SK-N-SH (cell line): Measurements from ENCODE around the gene TMOD3. TPM values are rescaled to one million over a fixed set of nuclear protein-coding genes. Genes with fewer than 3 reads are reported as not detected.

Source experiments
- CTCF ChIA-PET: fragments of 300-600, 350-600 bp; formaldehyde crosslinking; extraction: SDS; loops from one replicate; lab custom pipeline; 2021; lab: Yijun Ruan, JAX
- POLR2A ChIA-PET: fragments of 350-600 bp; sonication (Branson Sonifier 250); formaldehyde crosslinking; extraction: SDS; loops from one replicate; lab custom pipeline; 2020; ENCODE audit warnings: antibody characterized with exemption, inconsistent platforms; lab: Yijun Ruan, JAX
- DNase-seq: peaks from one replicate; pipeline ENCODE4 v3.0.0; 2012
- H2AFZ ChIP-seq: fragments of 200-600 bp; sonication (generic); 2 replicates; pipeline ENCODE4 v1.8.1; 2016; ENCODE audit warnings: antibody characterized with exemption, mild to moderate bottlenecking, low read depth
- H3F3A ChIP-seq: fragments of 200-600 bp; sonication (generic); replicated peaks from 2 replicates; pipeline ENCODE3; 2016; ENCODE audit warnings: antibody characterized with exemption, mild to moderate bottlenecking; ENCODE audit not compliant: insufficient read depth
- H3K27ac ChIP-seq, 2 experiments: fragments of 200-500 bp in 1 of 2; fragments of 200-600 bp in 1 of 2; sonication (Bioruptor generic) in 1 of 2; sonication (generic), shearing (Covaris generic) in 1 of 2; 2 replicates each; pipeline versions ENCODE4 v1.5.1 to v1.6.1; 2014 to 2016; ENCODE audit warnings: low read depth in 2 of 2, inconsistent platforms in 1 of 2, low read length in 1 of 2, mild to moderate bottlenecking in 1 of 2, mixed read lengths in 1 of 2
- H3K27me3 ChIP-seq: fragments of 200-600 bp; sonication (generic), shearing (Covaris generic); 2 replicates; pipeline ENCODE4 v1.6.1; 2016; ENCODE audit warnings: mixed run types; ENCODE audit not compliant: insufficient read depth
- H3K36me3 ChIP-seq, 2 experiments: fragments of 200-500 bp in 1 of 2; fragments of 200-600 bp in 1 of 2; sonication (Bioruptor generic) in 1 of 2; sonication (generic) in 1 of 2; replicated peaks in 1 of 2; 2 replicates each; pipeline versions ENCODE3 to v1.5.1; 2014 to 2016; ENCODE audit warnings: low read length in 1 of 2, mild to moderate bottlenecking in 1 of 2; ENCODE audit not compliant: insufficient read depth in 2 of 2, control insufficient read depth in 1 of 2
- H3K4me1 ChIP-seq, 2 experiments: fragments of 200-500 bp in 1 of 2; fragments of 200-600 bp in 1 of 2; sonication (Bioruptor generic) in 1 of 2; sonication (generic), shearing (Covaris generic) in 1 of 2; 2 replicates each; pipeline versions ENCODE4 v1.5.1 to v1.6.1; 2014 to 2016; ENCODE audit warnings: low read depth in 1 of 2, low read length in 1 of 2, mixed run types in 1 of 2; ENCODE audit not compliant: insufficient read depth in 2 of 2, control insufficient read depth in 1 of 2
- H3K4me2 ChIP-seq: fragments of 200-600 bp; sonication (generic), shearing (Covaris generic); 2 replicates; pipeline ENCODE4 v1.6.1; 2017; ENCODE audit warnings: mixed run types
- H3K4me3 ChIP-seq, 2 experiments: fragments of 200-500 bp in 1 of 2; fragments of 200-600 bp in 1 of 2; sonication (Bioruptor generic) in 1 of 2; sonication (generic), shearing (Covaris generic) in 1 of 2; 2 replicates each; pipeline versions ENCODE4 v1.5.1 to v1.8.1; 2014 to 2016; ENCODE audit warnings: low read depth in 2 of 2, inconsistent platforms in 1 of 2, low read length in 1 of 2, mild to moderate bottlenecking in 1 of 2, mixed read lengths in 1 of 2, moderate library complexity in 1 of 2
- H3K79me2 ChIP-seq: fragments of 200-600 bp; sonication (generic); 2 replicates; pipeline ENCODE4 v1.8.1; 2017; ENCODE audit warnings: mild to moderate bottlenecking; ENCODE audit not compliant: insufficient read depth
- H3K9ac ChIP-seq: fragments of 200-600 bp; sonication (generic); 2 replicates; pipeline ENCODE4 v1.6.1; 2017; ENCODE audit warnings: mixed run types
- H3K9me2 ChIP-seq: fragments of 200-600 bp; sonication (generic); 2 replicates; pipeline ENCODE4 v1.6.1; 2017; ENCODE audit warnings: mixed run types
- H3K9me3 ChIP-seq: fragments of 200-600 bp; sonication (generic); 2 replicates; pipeline ENCODE4 v1.6.1; 2017; ENCODE audit warnings: mixed run types, mild to moderate bottlenecking, moderate library complexity
- H4K20me1 ChIP-seq: fragments of 200-600 bp; sonication (generic); 2 replicates; pipeline ENCODE4 v1.6.1; 2017; ENCODE audit warnings: mild to moderate bottlenecking, mixed run types; ENCODE audit not compliant: insufficient read depth
- CHD2 ChIP-seq: fragments of 150-350 bp; IDR thresholded peaks from 2 replicates; pipeline ENCODE4 v1.6.1; 2018; ENCODE audit warnings: low read length; ENCODE audit not compliant: partially characterized antibody
- EP300 ChIP-seq, 2 experiments: IDR thresholded peaks; 2 replicates each; pipeline versions ENCODE4 v1.4.0 to v1.6.1; 2012; ENCODE audit warnings: borderline replicate concordance in 1 of 2, low read depth in 1 of 2, low read length in 1 of 2
- FOSL2 ChIP-seq: IDR thresholded peaks from 2 replicates; pipeline ENCODE4 v1.4.0; 2012; ENCODE audit warnings: low read depth, mild to moderate bottlenecking, moderate library complexity, borderline replicate concordance
- GABPA ChIP-seq: IDR thresholded peaks from 2 replicates; pipeline ENCODE4 v1.4.0; 2012; ENCODE audit warnings: low read depth, mild to moderate bottlenecking
- GATA2 ChIP-seq: sonication (generic); formaldehyde crosslinking; IDR thresholded peaks from 2 replicates; pipeline ENCODE4 v1.5.0; 2020; ENCODE audit warnings: mild to moderate bottlenecking, missing genetic modification reagents
- MAX ChIP-seq: IDR thresholded peaks from 2 replicates; pipeline ENCODE4 v1.4.0; 2012; ENCODE audit warnings: low read depth
- MEF2A ChIP-seq: IDR thresholded peaks from 2 replicates; pipeline ENCODE4 v1.4.0; 2012; ENCODE audit warnings: low read depth, borderline replicate concordance
- MXI1 ChIP-seq: IDR thresholded peaks from 2 replicates; pipeline ENCODE4 v1.6.1; 2012; ENCODE audit warnings: mild to moderate bottlenecking, low read depth, low read length, improper control_type of control experiment
- NFIC ChIP-seq: IDR thresholded peaks from 2 replicates; pipeline ENCODE4 v1.4.0; 2012; ENCODE audit warnings: borderline replicate concordance
- NRF1 ChIP-seq: IDR thresholded peaks from 2 replicates; pipeline ENCODE4 v1.6.1; 2012; ENCODE audit warnings: low read depth, mild to moderate bottlenecking, low read length
- RAD21 ChIP-seq: IDR thresholded peaks from 2 replicates; pipeline ENCODE4 v1.6.1; 2012; ENCODE audit warnings: mild to moderate bottlenecking, low read length
- RCOR1 ChIP-seq: fragments of 150-350 bp; IDR thresholded peaks from 2 replicates; pipeline ENCODE4 v1.6.1; 2017; ENCODE audit warnings: antibody characterized with exemption, low read length
- REST ChIP-seq: IDR thresholded peaks from 2 replicates; pipeline ENCODE4 v1.6.1; 2012; ENCODE audit warnings: mild to moderate bottlenecking, low read depth, low read length, moderate library complexity
- SIN3A ChIP-seq: IDR thresholded peaks from 2 replicates; pipeline ENCODE4 v1.6.1; 2012; ENCODE audit warnings: low read depth, mild to moderate bottlenecking, low read length, moderate library complexity, borderline replicate concordance
- YY1 ChIP-seq: IDR thresholded peaks from 2 replicates; pipeline ENCODE4 v1.4.0; 2012; ENCODE audit warnings: low read depth, mild to moderate bottlenecking
- WGBS: methylation state at CpG from one replicate; pipeline ENCODE4 v1.1.6; 2017; ENCODE audit warnings: low lambda C conversion rate; 5-methylcytosine and 5-hydroxymethylcytosine counted together
- polyA plus RNA-seq, 3 experiments: library from polyadenylated mRNA; depleted of rRNA; stranded (reverse); fragments of >200 nt; gene quantifications; 2 replicates each; pipeline ENCODE4 v1.2.3, GENCODE V29; 2012
- TF ChIP-seq, protein P1 (sequence below): fragments of 200-600 bp; sonication (generic); IDR thresholded peaks from 2 replicates; pipeline ENCODE4 v1.6.1; 2017; ENCODE audit warnings: antibody characterized with exemption, mild to moderate bottlenecking, moderate library complexity
- TF ChIP-seq, protein P2 (sequence below): fragments of 150-350 bp; IDR thresholded peaks from 2 replicates; pipeline ENCODE4 v1.6.1; 2016; ENCODE audit warnings: mild to moderate bottlenecking, low read depth, low read length

Gene TMOD3
- polyA plus RNA-seq, 1 of the 3 experiments (the other 2 are of a cell fraction), result 6.0 TPM

GRCh38 chr15:51841406-51842040 lies 12.1 kb downstream of the TMOD3 start:
- Histone ChIP-seq H3F3A (peaks cover 35% of the 10 kb centered on the region), H2AFZ (no peak overlapping the region), H3K4me2 (no peak overlapping the region), H3K27ac (0 out of 4 replicates have a peak overlapping the region, but pooled peaks of 1 of the 2 experiments have one; percentile 97), H3K27me3 (no peaks in the 10 kb centered on the region), H3K79me2 (peaks cover 96% of the 10 kb centered on the region), H3K9me3 (no peaks in the 10 kb centered on the region), H3K9me2 (no peaks in the 10 kb centered on the region), H3K36me3 (no peaks in the 10 kb centered on the region), H3K4me1 (peaks cover 10 to 61% of the 10 kb centered on the region in 2 experiments), H3K4me3 (no peak overlapping the region), H4K20me1 (peaks cover 55% of the 10 kb centered on the region), H3K9ac (no peak overlapping the region)
- 98% methylated on average over 5 of the region's 5 CpGs for WGBS
- no peak for DNase-seq
- TF ChIP-seq MEF2A (no peak), RCOR1 (no peak), EP300 (IDR thresholded peaks at IDR 0.05; ENCODE audit: borderline replicate concordance in 1 of 2, low read depth in 1 of 2, low read length in 1 of 2) (no peak), FOSL2 (no peak), YY1 (no peak), REST (no peak), NFIC (no peak), MAX (no peak), GATA2 (CRISPR knock-in tag) (no peak)
- TF ChIP-seq, protein P1, sequence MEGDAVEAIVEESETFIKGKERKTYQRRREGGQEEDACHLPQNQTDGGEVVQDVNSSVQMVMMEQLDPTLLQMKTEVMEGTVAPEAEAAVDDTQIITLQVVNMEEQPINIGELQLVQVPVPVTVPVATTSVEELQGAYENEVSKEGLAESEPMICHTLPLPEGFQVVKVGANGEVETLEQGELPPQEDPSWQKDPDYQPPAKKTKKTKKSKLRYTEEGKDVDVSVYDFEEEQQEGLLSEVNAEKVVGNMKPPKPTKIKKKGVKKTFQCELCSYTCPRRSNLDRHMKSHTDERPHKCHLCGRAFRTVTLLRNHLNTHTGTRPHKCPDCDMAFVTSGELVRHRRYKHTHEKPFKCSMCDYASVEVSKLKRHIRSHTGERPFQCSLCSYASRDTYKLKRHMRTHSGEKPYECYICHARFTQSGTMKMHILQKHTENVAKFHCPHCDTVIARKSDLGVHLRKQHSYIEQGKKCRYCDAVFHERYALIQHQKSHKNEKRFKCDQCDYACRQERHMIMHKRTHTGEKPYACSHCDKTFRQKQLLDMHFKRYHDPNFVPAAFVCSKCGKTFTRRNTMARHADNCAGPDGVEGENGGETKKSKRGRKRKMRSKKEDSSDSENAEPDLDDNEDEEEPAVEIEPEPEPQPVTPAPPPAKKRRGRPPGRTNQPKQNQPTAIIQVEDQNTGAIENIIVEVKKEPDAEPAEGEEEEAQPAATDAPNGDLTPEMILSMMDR, result no peak
- POLR2A ChIA-PET, result no interaction called here
- CTCF ChIA-PET, result interaction anchor here (0.7 to 2.6 kb wide), 3 partner anchors 11 to 65 kb away, joined by 3 to 10 read pairs (median 3); no protein-coding TSS in a partner anchor

DNA sequence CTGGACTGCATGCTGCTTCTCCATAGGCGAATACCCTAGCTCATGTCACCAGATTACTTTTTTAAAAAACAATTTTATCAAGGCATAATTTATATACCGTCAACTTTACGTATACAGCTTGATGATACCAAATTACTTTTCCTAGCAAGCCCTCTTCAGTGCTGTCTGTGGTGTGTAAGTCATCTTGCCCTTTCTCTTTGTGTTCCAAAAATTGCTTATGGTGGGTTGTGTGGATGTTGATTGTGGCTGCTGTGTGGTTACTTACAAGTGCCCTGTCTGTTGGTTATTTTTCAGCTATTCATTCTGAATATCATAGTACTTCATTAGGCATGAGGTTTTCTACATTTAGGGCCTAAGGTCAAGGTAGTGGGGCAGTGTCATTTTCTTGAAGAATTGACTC lies 12.8 kb downstream of the TMOD3 start:
- POLR2A ChIA-PET, result no interaction called here
- peak overlapping the region; percentile 36; the same call in 1 of the 2 replicates for H3K4me2 ChIP-seq
- TF ChIP-seq MXI1 (no peak), GABPA (no peak), RAD21 (no peak), CHD2 (no peak), YY1 (no peak), MAX (no peak), NRF1 (no peak), SIN3A (no peak)
- TF ChIP-seq, protein P1, result no peak
- TF ChIP-seq, protein P2, sequence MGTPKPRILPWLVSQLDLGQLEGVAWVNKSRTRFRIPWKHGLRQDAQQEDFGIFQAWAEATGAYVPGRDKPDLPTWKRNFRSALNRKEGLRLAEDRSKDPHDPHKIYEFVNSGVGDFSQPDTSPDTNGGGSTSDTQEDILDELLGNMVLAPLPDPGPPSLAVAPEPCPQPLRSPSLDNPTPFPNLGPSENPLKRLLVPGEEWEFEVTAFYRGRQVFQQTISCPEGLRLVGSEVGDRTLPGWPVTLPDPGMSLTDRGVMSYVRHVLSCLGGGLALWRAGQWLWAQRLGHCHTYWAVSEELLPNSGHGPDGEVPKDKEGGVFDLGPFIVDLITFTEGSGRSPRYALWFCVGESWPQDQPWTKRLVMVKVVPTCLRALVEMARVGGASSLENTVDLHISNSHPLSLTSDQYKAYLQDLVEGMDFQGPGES, result no peak

More for the DNA sequence above, 12.8 kb downstream of the TMOD3 start:
- H4K20me1 ChIP-seq, result peaks cover 57% of the 10 kb centered on the region
- H3K9me2 ChIP-seq, result no peaks in the 10 kb centered on the region
- peaks cover 10 to 61% of the 10 kb centered on the region in 2 experiments for H3K4me1 ChIP-seq
- H3K36me3 ChIP-seq, result no peaks in the 10 kb centered on the region
- no peak overlapping the region for H2AFZ ChIP-seq
- no peaks in the 10 kb centered on the region for H3K27me3 ChIP-seq
- no peak overlapping the region for H3K9ac ChIP-seq
- H3K9me3 ChIP-seq, result no peaks in the 10 kb centered on the region
- peaks cover 41% of the 10 kb centered on the region for H3F3A ChIP-seq
- H3K4me3 ChIP-seq, result no peak overlapping the region
- CTCF ChIA-PET, result interaction anchor here (1.7 to 2.6 kb wide), 2 partner anchors 10 to 66 kb away, joined by 5 to 10 read pairs; no protein-coding TSS in a partner anchor
- 97% methylated on average over 3 of the region's 3 CpGs for WGBS
- peak overlapping the region in 1 of 2 experiments; percentile 97; a peak in 1 of 4 replicates for H3K27ac ChIP-seq
- H3K79me2 ChIP-seq, result peaks cover 95% of the 10 kb centered on the region
- no peak for DNase-seq
